ENCODE measurements around the gene CLSTN1. TPM values are rescaled to one million over a fixed set of nuclear protein-coding genes. Genes with fewer than 3 reads are reported as not detected.
"Not testable (repeated sequence)": the region's sequence is repeated elsewhere in the genome, so short reads cannot be mapped to it uniquely, and the experiment has no call there.

The CLSTN1 gene
- total RNA-seq, 2 donors from 2014 or later = 31.7 to 34.1 TPM

GRCh38 chr1:9793291-9793690 lies 30.5 kb downstream of the CLSTN1 start:
- Mint-ChIP-seq H3K27ac (no peak overlapping the region), H3K4me3 (no peak overlapping the region), H3K36me3 (ENCODE audit: insufficient read depth in 2 of 2) (peaks cover 0 to 3% of the 10 kb centered on the region in 2 donors), H3K4me1 (ENCODE audit: low read depth) (peaks cover 32% of the 10 kb centered on the region), H3K9me3 (no peaks in the 10 kb centered on the region), H3K27me3 (ENCODE audit: low read depth) (no peaks in the 10 kb centered on the region)
- DNase-seq = no peak
- ATAC-seq (replicated peaks in 1 of 2) = no peak

- Mint-ChIP-seq H3K4me3 (no peak overlapping the region), H3K4me1 (ENCODE audit: low read depth) (peaks cover 32% of the 10 kb centered on the region), H3K9me3 (no peaks in the 10 kb centered on the region), H3K27me3 (ENCODE audit: low read depth) (no peaks in the 10 kb centered on the region), H3K27ac (no peak overlapping the region), H3K36me3 (ENCODE audit: insufficient read depth in 2 of 2) (peaks cover 0 to 3% of the 10 kb centered on the region in 2 donors)
- DNase-seq = no peak
- ATAC-seq (replicated peaks in 1 of 2) = no peak
Observed at GRCh38 chr1:9792156-9793042, 31.4 kb downstream of the CLSTN1 start.

- ATAC-seq (replicated peaks in 1 of 2); H3K27me3 Mint-ChIP-seq (ENCODE audit: low read depth); DNase-seq; H3K36me3 Mint-ChIP-seq (ENCODE audit: insufficient read depth in 2 of 2); H3K9me3 Mint-ChIP-seq; H3K27ac Mint-ChIP-seq; H3K4me3 Mint-ChIP-seq: not testable (repeated sequence)
- peaks cover 28% of the 10 kb centered on the region for H3K4me1 Mint-ChIP-seq (ENCODE audit: low read depth)
Observed at GRCh38 chr1:9789700-9790099, 34.1 kb downstream of the CLSTN1 start.

- Mint-ChIP-seq H3K27ac (peak overlapping the region; percentile 93), H3K27me3 (ENCODE audit: low read depth) (no peaks in the 10 kb centered on the region), H3K4me1 (ENCODE audit: low read depth) (peaks cover 26% of the 10 kb centered on the region), H3K36me3 (ENCODE audit: insufficient read depth in 2 of 2) (peaks cover 0 to 3% of the 10 kb centered on the region in 2 donors), H3K9me3 (no peaks in the 10 kb centered on the region), H3K4me3 (peak overlapping the region; percentile 77 to 92)
- DNase-seq (peak; percentile 55 to 68), ATAC-seq (replicated peaks in 1 of 2) (peak; percentile 95)
Observed at GRCh38 chr1:9787702-9788101, 36.1 kb downstream of the CLSTN1 start.

- ATAC-seq (replicated peaks in 1 of 2) = no peak
- Mint-ChIP-seq H3K36me3 (ENCODE audit: insufficient read depth in 2 of 2) (peaks cover 0 to 3% of the 10 kb centered on the region in 2 donors), H3K4me1 (ENCODE audit: low read depth) (peaks cover 31% of the 10 kb centered on the region), H3K4me3 (no peak overlapping the region), H3K27me3 (ENCODE audit: low read depth) (no peaks in the 10 kb centered on the region), H3K27ac (no peak overlapping the region), H3K9me3 (no peaks in the 10 kb centered on the region)
- DNase-seq = no peak
Observed at GRCh38 chr1:9785406-9785805, 38.4 kb downstream of the CLSTN1 start.

GRCh38 chr1:9784508-9785133 lies 39.1 kb downstream of the CLSTN1 start:
- H3K36me3 Mint-ChIP-seq (ENCODE audit: insufficient read depth in 2 of 2) = peaks cover 0 to 3% of the 10 kb centered on the region in 2 donors
- no peaks in the 10 kb centered on the region for H3K9me3 Mint-ChIP-seq
- no peak overlapping the region for H3K27ac Mint-ChIP-seq
- DNase-seq = peak; percentile 61 to 64
- peak in 1 of 2 donors; percentile 33 for ATAC-seq (replicated peaks in 1 of 2)
- no peak overlapping the region for H3K4me3 Mint-ChIP-seq
- H3K27me3 Mint-ChIP-seq (ENCODE audit: low read depth) = no peaks in the 10 kb centered on the region
- H3K4me1 Mint-ChIP-seq (ENCODE audit: low read depth) = peaks cover 31% of the 10 kb centered on the region

- Mint-ChIP-seq H3K27ac (no peak overlapping the region), H3K36me3 (ENCODE audit: insufficient read depth in 2 of 2) (no peaks in the 10 kb centered on the region), H3K4me1 (ENCODE audit: low read depth) (peaks cover 26% of the 10 kb centered on the region), H3K4me3 (no peak overlapping the region), H3K9me3 (no peaks in the 10 kb centered on the region), H3K27me3 (ENCODE audit: low read depth) (no peaks in the 10 kb centered on the region)
- DNase-seq = no peak
- no peak for ATAC-seq (replicated peaks in 1 of 2)
Observed at GRCh38 chr1:9782897-9783296, 40.9 kb downstream of the CLSTN1 start.

- Mint-ChIP-seq H3K9me3 (no peaks in the 10 kb centered on the region), H3K4me3 (no peak overlapping the region), H3K27me3 (ENCODE audit: low read depth) (no peaks in the 10 kb centered on the region), H3K4me1 (ENCODE audit: low read depth) (peaks cover 20% of the 10 kb centered on the region), H3K27ac (no peak overlapping the region), H3K36me3 (ENCODE audit: insufficient read depth in 2 of 2) (no peaks in the 10 kb centered on the region)
- DNase-seq = no peak
- ATAC-seq (replicated peaks in 1 of 2) = no peak
Observed at GRCh38 chr1:9782116-9782751, 41.5 kb downstream of the CLSTN1 start.

DNA sequence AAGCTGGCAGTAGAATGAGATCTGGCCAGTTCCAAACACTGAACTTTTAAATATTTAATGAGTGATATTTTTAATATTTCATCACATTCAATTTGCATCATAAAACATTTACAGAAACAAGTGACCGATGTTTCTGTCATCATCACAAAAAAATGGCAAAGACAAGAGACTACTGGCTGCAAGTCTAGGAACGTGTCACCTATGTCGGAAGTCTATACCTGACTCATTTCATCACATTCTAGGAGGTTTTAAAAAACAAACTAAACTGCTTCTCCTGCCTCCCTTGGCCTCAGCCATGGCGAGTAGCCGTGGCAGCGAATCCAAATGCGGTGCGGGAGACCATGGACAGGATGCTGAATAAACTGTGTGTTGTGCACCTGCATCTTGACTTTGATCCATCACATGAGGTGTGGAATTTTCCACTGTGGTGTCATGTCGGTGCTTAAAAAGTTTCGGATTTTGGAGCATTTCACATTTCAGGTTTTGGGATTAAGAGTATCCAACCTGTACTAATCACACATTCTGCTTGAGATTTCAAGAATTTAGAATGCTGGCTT lies 43.1 kb downstream of the CLSTN1 start:
- peak in 1 of 2 donors; percentile 58 for ATAC-seq (replicated peaks in 1 of 2)
- Mint-ChIP-seq H3K4me3 (no peak overlapping the region), H3K27ac (no peak overlapping the region), H3K4me1 (ENCODE audit: low read depth) (peaks cover 11% of the 10 kb centered on the region), H3K9me3 (no peaks in the 10 kb centered on the region), H3K36me3 (ENCODE audit: insufficient read depth in 2 of 2) (no peaks in the 10 kb centered on the region), H3K27me3 (ENCODE audit: low read depth) (no peaks in the 10 kb centered on the region)
- DNase-seq = no peak

DNA sequence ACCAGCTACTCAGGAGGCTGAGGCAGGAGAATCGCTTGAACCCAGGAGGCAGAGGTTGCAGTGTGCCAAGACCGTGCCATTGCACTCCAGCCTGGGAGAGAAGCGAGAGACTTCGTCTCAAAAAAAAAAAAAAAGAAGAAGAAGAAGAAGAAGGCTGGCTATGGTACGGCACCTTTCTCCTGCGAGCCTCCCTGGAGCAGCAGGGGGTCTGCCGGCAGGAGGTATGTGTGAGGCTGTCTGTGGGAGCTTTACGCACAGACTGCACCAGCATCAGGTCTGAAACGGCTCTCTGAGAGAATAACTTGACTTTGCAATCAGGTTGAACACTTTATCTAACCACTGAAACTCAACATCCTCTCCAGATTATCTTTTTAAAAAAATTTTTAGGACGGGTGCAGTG lies 44.9 kb downstream of the CLSTN1 start:
- Mint-ChIP-seq H3K36me3 (ENCODE audit: insufficient read depth in 2 of 2) (no peaks in the 10 kb centered on the region), H3K9me3 (no peaks in the 10 kb centered on the region), H3K4me1 (ENCODE audit: low read depth) (peaks cover 6% of the 10 kb centered on the region), H3K4me3 (no peak overlapping the region), H3K27ac (no peak overlapping the region), H3K27me3 (ENCODE audit: low read depth) (no peaks in the 10 kb centered on the region)
- DNase-seq (no peak), ATAC-seq (replicated peaks in 1 of 2) (no peak)

DNA sequence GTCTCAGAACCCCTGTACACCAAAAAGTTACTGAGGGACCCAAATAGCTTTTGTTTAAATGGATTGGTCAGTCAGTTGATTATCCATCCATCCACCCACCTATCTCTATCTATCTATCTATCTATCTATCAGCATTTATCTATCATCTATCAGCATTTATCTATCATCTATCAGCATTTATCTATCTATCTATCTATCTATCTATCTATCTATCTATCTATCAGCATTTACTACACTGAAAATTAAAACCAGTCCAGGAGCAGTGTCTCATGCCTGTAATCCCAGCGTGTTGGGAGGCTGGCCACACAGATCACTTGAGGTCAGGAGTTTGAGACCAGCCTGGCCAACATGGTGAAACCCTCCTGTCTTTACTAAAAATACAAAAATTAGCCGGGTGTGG lies 47.1 kb downstream of the CLSTN1 start:
- Mint-ChIP-seq H3K9me3 (no peaks in the 10 kb centered on the region), H3K27ac (peak overlapping the region; percentile 58), H3K4me3 (no peak overlapping the region), H3K36me3 (ENCODE audit: insufficient read depth in 2 of 2) (no peaks in the 10 kb centered on the region), H3K4me1 (ENCODE audit: low read depth) (peaks cover 6% of the 10 kb centered on the region), H3K27me3 (ENCODE audit: low read depth) (no peaks in the 10 kb centered on the region)
- DNase-seq (no peak), ATAC-seq (replicated peaks in 1 of 2) (no peak)

DNA sequence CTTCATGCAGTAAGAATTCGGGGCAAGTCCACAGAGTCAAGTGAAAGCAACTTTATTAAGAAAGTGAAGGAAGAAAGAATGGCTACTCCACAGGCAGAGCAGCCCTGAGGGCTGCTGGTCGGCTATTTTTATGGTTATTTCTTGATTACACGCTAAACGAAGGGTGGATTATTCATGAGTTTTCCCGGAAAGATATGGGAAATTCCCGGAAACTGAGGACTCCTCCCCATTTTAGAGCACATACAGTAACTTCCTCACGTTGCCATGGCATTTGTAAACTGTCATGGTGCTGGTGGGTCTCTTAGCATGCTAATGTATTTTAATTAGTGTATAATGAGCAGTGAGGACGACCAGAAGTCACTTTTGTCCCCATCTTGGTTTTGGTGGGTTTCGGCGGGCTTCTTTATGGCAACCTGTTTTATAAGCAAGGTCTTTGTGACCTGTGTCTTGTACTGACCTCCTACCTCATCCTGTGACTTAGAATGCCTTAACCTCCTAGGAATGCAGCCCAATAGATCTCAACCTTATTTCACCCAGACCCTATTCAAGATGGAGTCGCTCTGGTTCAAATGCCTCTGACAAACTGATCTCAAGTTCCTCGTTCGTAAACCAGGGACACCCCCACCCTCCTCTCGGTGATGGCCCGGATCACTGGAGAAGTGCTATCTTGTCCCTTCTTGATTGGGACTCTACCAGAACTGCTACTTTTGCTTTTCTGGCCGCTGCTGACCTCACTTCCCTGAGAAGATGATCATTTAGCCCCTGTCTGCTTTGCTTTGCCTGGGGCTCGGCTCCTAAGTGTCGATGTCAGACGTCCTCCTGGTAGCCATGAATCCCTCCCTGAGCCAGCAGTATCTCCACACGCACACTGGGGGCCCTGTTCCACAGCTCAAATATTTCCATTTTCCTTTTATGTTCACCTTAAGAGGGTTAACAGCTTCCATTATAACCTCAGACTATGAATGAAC lies 48.8 kb downstream of the CLSTN1 start:
- ATAC-seq (replicated peaks in 1 of 2) (no peak), DNase-seq (no peak)
- no peaks in the 10 kb centered on the region for H3K4me1 Mint-ChIP-seq (ENCODE audit: low read depth)
- H3K4me3 Mint-ChIP-seq = no peak overlapping the region
- no peaks in the 10 kb centered on the region for H3K36me3 Mint-ChIP-seq (ENCODE audit: insufficient read depth in 2 of 2)
- no peak overlapping the region for H3K27ac Mint-ChIP-seq
- H3K27me3 Mint-ChIP-seq (ENCODE audit: low read depth) = no peaks in the 10 kb centered on the region
- no peaks in the 10 kb centered on the region for H3K9me3 Mint-ChIP-seq

Measured in activated T-cell treated with anti-CD3 and anti-CD28 coated beads, Interleukin-2, amount 50 U/mL, for 72 hours (primary cell).